Stimulated activated CD8-positive, alpha-beta memory T cell treated with anti-CD3 and anti-CD28 coated beads, Interleukin-12 subunit alpha, Interleukin-12 subunit beta, amount 100 ng/mL, for 4 hours (primary cell): Measurements from ENCODE around the gene SLC1A3.

Experiments
- DNase-seq: peaks from one replicate; pipeline ENCODE4 v3.0.0-alpha.2; 2020; ENCODE audit warnings: low read depth

Gene SLC1A3

DNA sequence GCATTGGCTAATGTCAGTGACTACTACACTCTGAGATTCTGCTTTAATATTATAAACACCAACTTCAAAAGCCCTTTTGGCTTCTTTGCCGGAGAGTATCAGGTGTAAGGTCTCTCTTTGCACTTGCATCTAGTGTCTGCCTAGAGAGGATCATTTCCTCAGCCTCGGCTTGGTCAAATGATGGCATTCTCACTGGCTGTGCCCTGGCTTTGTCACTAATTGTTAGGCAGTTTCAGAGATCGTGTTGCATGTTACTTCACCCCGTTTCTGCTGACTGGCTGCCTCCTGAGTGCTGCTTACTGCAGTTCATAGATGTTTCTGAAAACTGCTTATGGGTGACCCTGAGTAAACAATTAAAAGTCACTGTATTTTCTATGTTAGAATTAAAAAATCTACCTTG is 48.8 kb downstream of the SLC1A3 start:
- no peak for DNase-seq

DNA sequence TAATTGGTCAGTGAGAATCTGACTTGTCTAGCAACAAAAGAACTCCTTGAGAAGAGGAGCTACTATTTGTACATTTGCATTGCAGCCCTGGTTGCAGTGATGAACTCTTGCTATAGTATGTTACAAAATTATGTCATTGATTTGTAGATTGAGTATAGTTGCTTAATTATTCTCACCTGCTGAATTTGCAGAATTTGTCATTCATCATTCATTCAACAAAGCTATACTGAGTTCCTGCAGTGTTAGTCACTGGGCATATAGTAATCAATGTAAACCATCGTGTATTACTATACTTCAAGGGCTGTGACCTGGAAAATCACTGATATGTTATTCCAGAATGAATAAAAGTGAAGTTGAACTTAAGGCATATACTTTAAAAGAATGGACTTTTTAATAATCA is 50.1 kb downstream of the SLC1A3 start:
- no peak for DNase-seq

- DNase-seq = no peak
Measured at GRCh38 chr5:36657563-36657995, 51.2 kb downstream of the SLC1A3 start.

- DNase-seq = no peak
Measured at GRCh38 chr5:36658038-36658756, 51.8 kb downstream of the SLC1A3 start.

GRCh38 chr5:36659411-36659810 is 53.0 kb downstream of the SLC1A3 start:
- no peak for DNase-seq

GRCh38 chr5:36660397-36661049 is 54.1 kb downstream of the SLC1A3 start:
- DNase-seq = no peak

DNA sequence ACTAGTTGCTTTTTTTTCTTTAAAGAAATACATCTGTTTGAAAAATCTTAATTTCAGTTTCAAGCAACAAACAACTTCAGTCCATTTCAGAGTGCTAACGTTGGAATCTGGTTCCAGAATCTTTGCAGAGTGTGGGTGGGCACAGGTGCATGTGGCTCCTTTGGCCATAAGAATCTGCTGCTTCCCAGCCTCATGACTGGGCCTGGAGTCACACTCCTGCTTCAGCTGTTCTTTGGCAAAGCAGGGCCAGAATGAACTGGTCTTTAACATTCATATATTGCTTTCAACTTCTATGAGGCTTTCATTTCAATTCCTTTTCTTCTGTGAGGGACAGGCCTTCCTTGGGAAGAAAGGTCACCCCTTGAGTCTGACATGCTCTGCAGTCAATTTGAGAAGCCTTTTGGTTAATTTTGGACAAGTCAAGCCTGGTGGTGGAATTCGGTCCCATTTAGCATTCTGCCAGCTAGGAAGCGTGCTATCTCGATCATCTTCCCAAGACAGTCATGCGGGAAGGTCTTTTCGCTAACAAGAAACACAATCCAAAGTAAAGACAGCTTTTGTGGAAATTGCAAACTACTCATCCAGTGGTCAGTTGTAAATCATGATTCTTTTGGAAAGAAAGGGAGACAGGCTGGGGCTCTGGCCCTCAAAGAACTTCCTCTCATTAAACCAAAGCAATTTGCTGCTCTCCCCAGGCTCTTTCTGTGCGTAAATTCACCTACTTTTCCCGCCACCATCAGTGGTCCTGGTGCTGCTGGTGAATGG is 55.2 kb downstream of the SLC1A3 start:
- no peak for DNase-seq

DNA sequence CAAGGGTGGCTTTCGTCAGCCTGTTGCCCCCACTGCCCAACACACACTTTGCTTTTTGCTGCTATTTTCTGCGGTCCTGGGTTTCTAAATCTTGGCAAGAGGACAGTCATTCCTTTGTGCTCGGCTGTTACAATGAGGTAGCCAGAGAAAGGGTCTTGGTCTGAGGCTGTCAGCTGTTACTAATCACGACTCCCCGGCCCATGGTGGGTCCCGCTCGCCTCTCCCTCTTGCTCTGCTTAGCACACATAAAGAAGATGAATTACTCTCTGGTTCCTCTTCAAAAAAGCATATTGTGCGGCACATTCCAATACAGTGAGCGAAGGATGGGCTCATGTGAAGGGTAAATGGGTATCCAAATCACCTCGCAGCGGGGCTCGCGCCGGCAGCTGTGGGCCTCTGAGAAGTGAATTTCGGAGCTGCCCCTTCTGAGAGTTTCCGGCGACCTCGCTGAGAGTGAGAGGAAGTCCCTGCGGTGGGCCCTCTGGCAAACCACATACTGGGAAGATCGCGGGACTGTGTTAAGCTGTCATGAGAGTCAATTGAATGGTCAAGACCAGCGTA is 56.0 kb downstream of the SLC1A3 start:
- DNase-seq = no peak

DNA sequence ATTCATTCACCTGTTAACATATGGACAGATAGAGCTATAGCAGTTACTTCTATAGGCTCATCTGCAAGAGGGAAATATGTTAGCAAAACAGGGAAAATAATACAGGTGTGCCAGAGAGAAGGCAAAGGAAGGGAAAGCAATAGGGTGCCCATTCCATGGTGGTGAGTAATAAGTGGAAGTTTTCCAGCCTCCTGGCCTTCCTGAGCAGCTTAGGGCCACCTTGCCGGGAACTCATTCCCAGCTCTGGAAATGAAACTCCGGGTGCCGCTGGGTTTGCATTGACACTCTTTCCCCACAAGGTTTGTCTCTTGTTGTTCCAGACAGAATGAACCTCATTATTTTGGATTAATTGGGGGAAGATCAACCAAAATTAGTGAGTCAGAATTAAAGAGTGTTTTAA is 58.4 kb downstream of the SLC1A3 start:
- DNase-seq = no peak

- no peak for DNase-seq
Measured at GRCh38 chr5:36665628-36666027, 59.2 kb downstream of the SLC1A3 start.

- DNase-seq = no peak
Measured at GRCh38 chr5:36666274-36666673, 59.9 kb downstream of the SLC1A3 start.

GRCh38 chr5:36666986-36667385 is 60.6 kb downstream of the SLC1A3 start:
- DNase-seq = no peak

GRCh38 chr5:36667824-36668223 is 61.4 kb downstream of the SLC1A3 start:
- DNase-seq = no peak

DNA sequence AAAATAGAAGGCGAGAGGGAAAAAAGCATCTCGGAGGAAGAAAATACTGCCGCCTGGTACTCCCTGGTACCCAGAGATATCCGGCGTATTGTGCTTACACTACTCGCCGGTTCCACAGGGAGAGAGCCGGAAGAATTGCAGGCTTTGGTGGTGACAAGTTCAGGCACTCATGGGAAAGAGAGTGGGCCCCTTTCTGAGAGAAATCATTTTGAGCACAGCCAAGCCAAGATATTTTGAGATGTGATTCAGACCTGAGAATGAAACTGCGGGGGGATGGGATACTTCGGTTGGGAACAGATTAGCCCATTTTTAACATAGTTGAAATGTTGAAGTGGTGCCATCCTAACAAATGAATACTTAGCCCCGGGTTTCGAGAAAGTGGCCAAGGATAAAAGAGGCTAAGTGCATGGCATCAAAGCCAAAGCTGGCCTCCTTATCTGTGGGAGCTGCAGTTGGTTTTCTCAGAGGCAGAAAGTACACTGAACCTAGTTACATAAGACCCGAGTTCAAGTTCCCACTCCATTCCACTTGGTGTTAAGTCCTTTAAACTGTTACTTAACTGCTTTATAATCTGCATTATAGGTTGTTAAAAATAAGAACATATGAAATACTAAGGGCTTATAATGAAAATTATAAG is 62.7 kb downstream of the SLC1A3 start:
- no peak for DNase-seq

DNA sequence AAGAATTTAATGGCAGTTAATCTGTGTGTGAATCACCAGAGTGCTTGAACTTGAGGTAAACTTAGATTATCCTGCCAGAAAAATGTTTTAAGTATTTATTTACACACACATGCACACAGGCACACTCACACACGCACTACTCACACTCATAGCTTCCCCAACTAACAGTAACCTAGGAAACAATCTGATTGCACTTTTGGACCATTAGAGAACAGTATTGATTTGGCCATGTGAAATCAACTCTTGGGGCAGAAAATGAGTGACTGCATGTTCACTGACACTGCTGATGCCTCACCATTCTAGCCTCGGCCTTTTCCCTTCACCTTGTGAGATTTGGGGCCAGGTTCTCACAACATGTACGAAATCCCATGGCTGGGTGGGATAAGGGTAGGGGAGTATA is 64.1 kb downstream of the SLC1A3 start:
- no peak for DNase-seq

- no peak for DNase-seq
Measured at GRCh38 chr5:36675282-36675681, 68.9 kb downstream of the SLC1A3 start.

GRCh38 chr5:36679221-36679989 is 73.0 kb downstream of the SLC1A3 start:
- no peak for DNase-seq

DNA sequence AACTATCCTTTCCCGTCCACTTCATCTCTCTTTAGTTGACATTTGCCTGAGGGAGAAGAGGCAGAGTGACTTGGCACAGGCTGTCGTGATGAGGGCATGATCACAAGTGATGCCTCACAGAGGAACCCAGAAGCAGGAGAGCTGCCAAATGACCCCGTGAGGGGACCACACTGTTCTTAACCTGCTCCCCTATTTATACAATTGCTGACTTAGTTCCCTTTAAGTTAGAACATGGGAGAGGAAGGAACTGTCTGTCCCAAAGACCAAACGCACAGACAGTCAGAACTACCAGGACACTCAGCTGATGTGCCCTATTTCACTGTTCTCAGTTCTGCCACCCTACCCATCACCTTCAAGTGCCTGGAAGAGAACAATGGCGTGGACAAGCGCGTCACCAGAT is 73.7 kb downstream of the SLC1A3 start:
- no peak for DNase-seq

GRCh38 chr5:36681711-36682110 is 75.3 kb downstream of the SLC1A3 start:
- DNase-seq = no peak

DNA sequence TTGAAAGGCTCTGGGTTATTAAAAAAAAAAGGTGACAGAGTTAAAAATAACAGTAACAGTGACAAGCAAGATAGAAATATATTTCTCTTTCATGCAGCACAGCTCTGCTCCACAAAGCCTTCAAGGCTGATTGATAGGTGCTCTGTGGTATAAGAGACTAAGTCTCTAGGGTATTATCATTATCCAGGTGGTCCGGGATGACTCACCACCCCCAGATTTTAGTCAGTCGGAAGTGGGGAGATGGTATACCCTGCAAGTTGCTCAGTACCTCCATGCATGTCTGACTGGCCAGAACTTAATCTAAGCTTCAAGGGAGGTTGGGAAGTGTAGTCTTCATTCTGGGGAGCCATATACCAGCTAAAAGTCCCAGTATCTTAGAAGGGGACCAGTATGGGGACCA is 76.1 kb downstream of the SLC1A3 start:
- DNase-seq = no peak

DNA sequence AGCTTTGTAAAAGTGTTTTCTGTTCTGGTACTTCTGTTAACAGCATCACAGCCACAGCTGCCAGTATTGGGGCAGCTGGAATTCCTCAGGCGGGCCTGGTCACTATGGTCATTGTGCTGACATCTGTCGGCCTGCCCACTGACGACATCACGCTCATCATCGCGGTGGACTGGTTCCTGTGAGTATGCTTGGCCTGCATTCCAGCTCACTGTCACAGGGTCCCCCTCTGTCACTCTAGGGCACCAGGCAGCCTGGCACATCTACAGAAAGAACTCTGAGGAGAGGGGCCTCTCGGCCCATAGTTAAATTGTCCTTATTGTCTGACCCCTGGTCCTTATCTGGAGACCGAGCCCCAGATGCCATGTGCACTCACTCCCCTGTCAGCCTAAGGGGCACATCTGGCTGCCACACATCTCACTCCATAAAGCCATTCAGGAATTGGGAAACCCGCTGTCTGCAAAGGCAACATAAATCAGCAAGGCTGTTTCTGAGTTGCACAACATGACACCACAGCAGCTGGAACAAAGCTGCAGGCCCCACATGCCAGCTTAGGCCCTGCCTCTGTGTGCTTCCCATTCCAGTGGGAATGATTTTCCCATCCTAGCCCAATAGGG is 77.5 kb downstream of the SLC1A3 start:
- DNase-seq = no peak
